ENCODE data around the gene NKX2-3. TPM values are rescaled to one million over a fixed set of nuclear protein-coding genes. Genes with fewer than 3 reads are reported as not detected.

Gene NKX2-3
- total and polyA plus RNA-seq, 2 of the 8 experiments (the other 6 are each of a cell fraction or from before 2014, with no cell fraction given), result not detected

DNA sequence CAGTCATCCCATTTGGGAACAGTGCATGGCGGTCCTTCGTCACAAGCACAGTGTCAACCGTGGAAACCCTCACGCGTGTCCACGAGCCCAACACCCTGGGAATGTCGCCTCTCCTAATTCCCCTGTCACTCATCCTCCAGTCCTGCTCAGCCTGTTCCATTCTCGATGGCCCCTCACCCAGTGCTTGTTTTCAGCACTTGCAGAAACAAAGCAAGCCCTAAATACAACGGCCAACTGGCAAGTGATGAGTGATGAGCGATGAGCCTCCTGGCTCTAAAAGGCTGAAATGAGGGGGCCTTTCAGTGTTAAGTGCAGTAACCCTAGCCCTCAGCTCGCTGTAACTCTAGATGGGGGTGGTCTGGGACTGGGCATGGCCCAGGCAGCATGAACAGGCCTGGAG lies 22.6 kb downstream of the NKX2-3 start:
- Histone ChIP-seq H3K4ac (replicated peaks; ENCODE audit: insufficient read length, low read depth, low read length) (no peak overlapping the region), H2BK15ac (ENCODE audit: low read length) (no peak overlapping the region), H2AK5ac (ENCODE audit: low read depth, low read length) (no peak overlapping the region), H3K4me1 (replicated peaks in 1 of 4; ENCODE audit: control insufficient read depth in 3 of 4, insufficient read depth in 4 of 4, low read length in 3 of 4) (peaks cover 0 to 5% (median 1%) of the 10 kb centered on the region in 4 experiments; a peak in 2 of 7 replicates), H3K18ac (ENCODE audit: extremely low read depth, low read length) (no peak overlapping the region), H4K5ac (ENCODE audit: insufficient read length, low read depth, low read length) (no peak overlapping the region), H2BK120ac (replicated peaks; ENCODE audit: low read depth, low read length) (no peak overlapping the region), H3K79me2 (ENCODE audit: control insufficient read depth in 1 of 2, insufficient read depth in 2 of 2, low read length in 2 of 2) (no peaks in the 10 kb centered on the region), H4K91ac (replicated peaks; ENCODE audit: insufficient read length, low read length) (no peak overlapping the region), H3K4me3 (ENCODE audit: extremely low read depth in 1 of 4, insufficient read depth in 2 of 4, low read depth in 3 of 4, low read length in 4 of 4) (no peak overlapping the region), H2BK5ac (ENCODE audit: low read depth, low read length) (no peak overlapping the region), H3K27ac (ENCODE audit: low read depth, low read length) (no peak overlapping the region), H3K9me3 (ENCODE audit: insufficient read depth in 2 of 2, low read depth in 1 of 2, low read length in 1 of 2) (no peaks in the 10 kb centered on the region), H4K8ac (ENCODE audit: extremely low read depth, insufficient read depth, low read length) (no peak overlapping the region), H2BK20ac (ENCODE audit: low read length) (no peak overlapping the region), H3K9ac (replicated peaks in 1 of 4; ENCODE audit: extremely low read depth in 1 of 4, low read depth in 3 of 4, low read length in 3 of 4) (no peak overlapping the region), H3K23me2 (ENCODE audit: low read depth, low read length) (no peaks in the 10 kb centered on the region), H4K20me1 (replicated peaks in 1 of 2; ENCODE audit: control insufficient read depth in 1 of 2, insufficient read depth in 2 of 2, low read length in 2 of 2) (no peaks in the 10 kb centered on the region), H3K56ac (replicated peaks; ENCODE audit: insufficient read length, low read depth, low read length) (no peak overlapping the region), H3K23ac (ENCODE audit: insufficient read length) (no peak overlapping the region), H3K14ac (ENCODE audit: insufficient read length) (no peak overlapping the region), H2AFZ (ENCODE audit: low read length) (no peak overlapping the region), H2BK12ac (ENCODE audit: low read depth, low read length) (no peak overlapping the region), H3K36me3 (ENCODE audit: control insufficient read depth in 2 of 4, insufficient read depth in 4 of 4, low read length in 3 of 4) (no peaks in the 10 kb centered on the region), H3K27me3 (replicated peaks in 1 of 4; ENCODE audit: control insufficient read depth in 3 of 4, extremely low read depth in 1 of 4, insufficient read depth in 3 of 4, low read length in 3 of 4) (peaks cover 0 to 6% (median 2%) of the 10 kb centered on the region in 4 experiments; a peak in 2 of 7 replicates), H3K79me1 (ENCODE audit: low read depth, low read length) (no peaks in the 10 kb centered on the region), H3K4me2 (ENCODE audit: insufficient read depth in 1 of 2, low read depth in 2 of 2, low read length in 2 of 2) (no peak overlapping the region)
- FAIRE-seq (no peak), DNase-seq (ENCODE audit: low read depth in 1 of 2, low spot score in 2 of 2) (no peak)
- 85% methylated on average over 11 of the region's 11 CpGs; no CpG with 5 or more reads in 1 of the 2 experiments for WGBS, 2 experiments (ENCODE audit: extremely low coverage in 1 of 2, insufficient coverage in 1 of 2, insufficient read length in 1 of 2, insufficient replicate concordance in 2 of 2, low coverage in 1 of 2, low lambda C conversion rate in 2 of 2, missing lambda C conversion rate in 1 of 2)
- ChIA-PET CTCF (ENCODE audit: partially characterized antibody) (interaction anchor here (15.3 kb wide), 1 partner anchor 58 kb away, joined by 323 read pairs; the partner anchor contains the start of gene SLC25A28), POLR2A (ENCODE audit: partially characterized antibody) (no interaction called here)
- TF ChIP-seq POLR2AphosphoS5 (IDR thresholded peaks at IDR 0.05; ENCODE audit: low read depth, low read length) (no peak), KDM5A (IDR thresholded peaks at IDR 0.05; ENCODE audit: low read length) (no peak), GABPA (IDR thresholded peaks at IDR 0.05; ENCODE audit: borderline replicate concordance, insufficient read depth, low read length) (no peak), RFX5 (IDR thresholded peaks at IDR 0.05; ENCODE audit: borderline replicate concordance, low read depth, low read length) (no peak), NRF1 (IDR thresholded peaks at IDR 0.05; ENCODE audit: low read depth, low read length) (no peak), EZH2 (IDR thresholded peaks at IDR 0.05; ENCODE audit: low read depth, low read length, severe bottlenecking) (no peak), SIX5 (IDR thresholded peaks at IDR 0.05; ENCODE audit: low read depth, low read length) (no peak), ASH2L (IDR thresholded peaks at IDR 0.05; ENCODE audit: low read length) (no peak), JUND (IDR thresholded peaks at IDR 0.05; ENCODE audit: low read length) (no peak), CEBPB (IDR thresholded peaks at IDR 0.05; ENCODE audit: low read depth, low read length) (no peak), RBBP5 (IDR thresholded peaks at IDR 0.05; ENCODE audit: borderline replicate concordance, low read depth, low read length) (no peak), POLR2A (IDR thresholded peaks at IDR 0.05; ENCODE audit: control extremely low read depth in 1 of 2, low read depth in 2 of 2, low read length in 2 of 2) (no peak), GTF2F1 (IDR thresholded peaks at IDR 0.05; ENCODE audit: borderline replicate concordance, low read depth, low read length) (no peak)
- TF ChIP-seq, protein P1, sequence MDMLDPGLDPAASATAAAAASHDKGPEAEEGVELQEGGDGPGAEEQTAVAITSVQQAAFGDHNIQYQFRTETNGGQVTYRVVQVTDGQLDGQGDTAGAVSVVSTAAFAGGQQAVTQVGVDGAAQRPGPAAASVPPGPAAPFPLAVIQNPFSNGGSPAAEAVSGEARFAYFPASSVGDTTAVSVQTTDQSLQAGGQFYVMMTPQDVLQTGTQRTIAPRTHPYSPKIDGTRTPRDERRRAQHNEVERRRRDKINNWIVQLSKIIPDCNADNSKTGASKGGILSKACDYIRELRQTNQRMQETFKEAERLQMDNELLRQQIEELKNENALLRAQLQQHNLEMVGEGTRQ (IDR thresholded peaks at IDR 0.05; ENCODE audit: low read length), result no peak
